Measurements from ENCODE around the gene RAVER2.

The RAVER2 gene

DNA sequence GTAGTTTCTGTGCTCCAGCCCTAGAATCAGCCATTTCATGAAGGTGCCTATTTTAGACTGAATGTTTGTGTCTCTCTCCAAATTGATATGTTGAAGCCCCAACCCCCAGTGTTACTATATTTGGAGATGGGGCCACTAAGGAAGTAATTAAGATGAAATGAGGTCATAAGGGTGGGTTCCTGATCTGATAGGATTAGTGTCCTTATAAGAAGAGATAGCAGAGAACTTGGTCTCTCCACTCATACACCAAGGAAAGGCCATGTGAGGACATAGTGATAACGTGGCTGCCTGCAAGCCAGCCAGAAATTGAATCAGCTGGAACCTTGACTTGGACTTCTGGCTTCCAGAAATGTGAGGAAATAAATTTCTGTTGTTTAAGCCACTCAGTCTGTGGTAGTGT lies 12.3 kb downstream of the RAVER2 start:
- TF ChIP-seq CTCF (IDR thresholded peaks at IDR 0.05; ENCODE audit: control insufficient read depth, extremely low read depth, insufficient read depth), result no peak
- no peak for DNase-seq (ENCODE audit: low read depth)
- no peak overlapping the region for H3K4me3 ChIP-seq (ENCODE audit: low read depth, low read length)

DNA sequence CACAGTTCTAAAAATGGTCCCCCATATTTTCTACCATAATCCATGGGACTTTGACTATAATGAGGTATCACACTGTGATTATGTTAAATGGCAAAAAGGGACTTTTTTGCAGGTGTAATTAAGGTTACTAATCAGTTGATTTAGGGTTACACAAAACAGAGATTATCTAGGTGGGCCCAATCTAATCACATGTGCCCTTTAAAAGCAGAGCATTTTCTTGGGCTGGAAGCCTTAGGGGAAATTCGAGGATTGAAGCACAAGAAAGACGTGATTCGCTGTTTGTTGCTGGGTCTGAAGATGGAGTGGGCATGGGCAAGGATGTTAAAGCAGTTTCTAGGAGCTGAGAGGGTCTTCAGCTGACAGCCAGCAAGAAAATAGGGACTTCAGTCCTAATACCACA lies 13.4 kb downstream of the RAVER2 start:
- H3K4me3 ChIP-seq (ENCODE audit: low read depth, low read length), result no peak overlapping the region
- no peak for TF ChIP-seq CTCF (IDR thresholded peaks at IDR 0.05; ENCODE audit: control insufficient read depth, extremely low read depth, insufficient read depth)
- DNase-seq (ENCODE audit: low read depth), result no peak

DNA sequence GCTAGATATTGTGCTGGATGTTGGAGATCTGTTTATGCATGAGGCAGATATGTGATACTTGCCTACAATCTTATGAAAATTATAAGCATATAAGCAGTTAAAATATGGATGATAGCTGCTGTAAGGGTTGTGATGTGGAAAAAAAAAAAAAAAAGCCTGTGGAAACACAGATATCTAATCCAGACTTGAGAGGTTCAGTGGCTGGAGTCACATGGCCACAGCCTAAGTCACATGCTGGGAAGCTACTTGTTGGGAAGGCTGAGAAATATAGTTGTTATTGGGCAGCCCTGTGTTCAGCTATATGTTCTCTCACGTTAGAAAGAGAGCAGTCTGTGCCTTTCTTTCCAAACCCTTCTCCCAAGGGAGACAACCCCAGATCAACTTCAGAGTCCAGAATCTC lies 15.1 kb downstream of the RAVER2 start:
- no peak for DNase-seq (ENCODE audit: low read depth)
- no peak for TF ChIP-seq CTCF (IDR thresholded peaks at IDR 0.05; ENCODE audit: control insufficient read depth, extremely low read depth, insufficient read depth)
- no peak overlapping the region for H3K4me3 ChIP-seq (ENCODE audit: low read depth, low read length)

- no peak for DNase-seq (ENCODE audit: low read depth)
- no peak overlapping the region for H3K4me3 ChIP-seq (ENCODE audit: low read depth, low read length)
- no peak for TF ChIP-seq CTCF (IDR thresholded peaks at IDR 0.05; ENCODE audit: control insufficient read depth, extremely low read depth, insufficient read depth)
Observed at GRCh38 chr1:64765012-64765411, 20.1 kb downstream of the RAVER2 start.

DNA sequence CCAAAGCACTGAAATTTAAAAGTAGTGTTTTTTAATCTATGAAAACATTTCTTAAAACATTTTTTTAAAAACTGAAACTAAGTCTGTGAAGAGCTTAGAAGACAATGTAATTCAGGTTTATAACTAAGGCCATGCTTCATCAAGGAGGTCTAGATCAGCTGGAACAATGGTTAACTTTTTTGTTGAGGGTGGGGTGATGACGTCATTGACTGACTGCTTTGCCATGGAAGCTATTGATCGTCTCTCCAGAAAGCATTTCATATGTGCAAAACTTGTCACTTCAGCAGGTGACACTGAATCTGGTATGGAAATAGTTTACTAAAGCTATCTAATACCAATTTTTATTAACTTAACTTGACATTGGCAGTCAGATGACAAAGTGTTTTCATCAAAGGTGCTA lies 21.0 kb downstream of the RAVER2 start:
- DNase-seq (ENCODE audit: low read depth), result no peak
- TF ChIP-seq CTCF (IDR thresholded peaks at IDR 0.05; ENCODE audit: control insufficient read depth, extremely low read depth, insufficient read depth), result no peak
- H3K4me3 ChIP-seq (ENCODE audit: low read depth, low read length), result no peak overlapping the region

GRCh38 chr1:64766429-64766828 lies 21.6 kb downstream of the RAVER2 start:
- H3K4me3 ChIP-seq (ENCODE audit: low read depth, low read length), result no peak overlapping the region
- DNase-seq (ENCODE audit: low read depth), result no peak
- TF ChIP-seq CTCF (IDR thresholded peaks at IDR 0.05; ENCODE audit: control insufficient read depth, extremely low read depth, insufficient read depth), result no peak

DNA sequence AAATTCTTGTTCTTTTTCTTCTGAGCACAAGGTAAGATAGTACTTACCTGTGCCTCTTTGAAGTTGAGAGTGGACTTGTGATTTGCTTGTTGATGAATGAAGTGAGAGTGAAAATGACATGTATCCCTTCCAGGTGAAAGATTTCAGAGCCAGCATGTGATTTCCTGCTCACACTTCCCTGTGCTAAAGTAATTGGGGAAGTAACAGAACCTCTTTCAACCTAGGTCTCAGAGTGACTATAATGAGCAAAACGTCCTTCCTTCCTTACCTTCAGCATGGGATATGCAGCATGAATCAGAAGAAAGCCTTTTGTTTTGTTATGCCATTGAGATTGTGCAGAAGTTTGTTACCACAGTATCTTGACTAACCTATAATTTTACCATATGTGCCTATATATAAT lies 24.6 kb downstream of the RAVER2 start:
- H3K4me3 ChIP-seq (ENCODE audit: low read depth, low read length), result no peak overlapping the region
- no peak for TF ChIP-seq CTCF (IDR thresholded peaks at IDR 0.05; ENCODE audit: control insufficient read depth, extremely low read depth, insufficient read depth)
- no peak for DNase-seq (ENCODE audit: low read depth)
